NB4 (cell line): ENCODE measurements around the gene KAT2A.

Experiments used
- MYC ChIP-seq: IDR thresholded peaks from 2 replicates; pipeline ENCODE4 v1.6.1; 2011; ENCODE audit warnings: low read depth, low read length
- POLR2A ChIP-seq: IDR thresholded peaks from 2 replicates; pipeline ENCODE4 v1.6.1; 2011; ENCODE audit warnings: mild to moderate bottlenecking; ENCODE audit not compliant: insufficient read length; ENCODE audit errors: extremely low read depth
- TF ChIP-seq, protein P1 (sequence below): IDR thresholded peaks from one replicate; pipeline ENCODE4 v1.5.1; 2012; ENCODE audit warnings: low read depth, low read length
- TF ChIP-seq, protein P2 (sequence below): IDR thresholded peaks from 2 replicates; pipeline ENCODE4 v1.6.1; 2011; ENCODE audit warnings: low read depth, low read length

DNA sequence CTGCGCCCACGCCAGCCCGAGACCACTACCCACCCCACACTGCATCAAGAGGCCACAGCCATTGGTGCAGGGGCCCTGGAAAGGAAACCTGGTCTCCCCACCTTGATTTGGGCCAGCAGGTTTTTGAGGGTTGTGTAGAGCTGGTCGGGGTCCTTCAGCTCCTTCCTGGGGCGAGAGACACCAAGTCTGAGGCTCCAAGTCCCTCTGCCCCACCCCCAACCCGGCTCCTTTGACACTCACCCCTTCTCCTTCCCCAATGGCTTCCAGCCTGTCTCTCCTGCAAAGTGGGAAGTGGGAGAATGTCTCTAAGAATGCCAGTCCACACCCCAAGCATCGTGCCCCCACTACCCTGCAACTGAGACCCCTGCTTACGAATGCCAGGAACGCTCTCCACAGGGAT lies 7.0 kb downstream of the KAT2A start:
- TF ChIP-seq, protein P1, sequence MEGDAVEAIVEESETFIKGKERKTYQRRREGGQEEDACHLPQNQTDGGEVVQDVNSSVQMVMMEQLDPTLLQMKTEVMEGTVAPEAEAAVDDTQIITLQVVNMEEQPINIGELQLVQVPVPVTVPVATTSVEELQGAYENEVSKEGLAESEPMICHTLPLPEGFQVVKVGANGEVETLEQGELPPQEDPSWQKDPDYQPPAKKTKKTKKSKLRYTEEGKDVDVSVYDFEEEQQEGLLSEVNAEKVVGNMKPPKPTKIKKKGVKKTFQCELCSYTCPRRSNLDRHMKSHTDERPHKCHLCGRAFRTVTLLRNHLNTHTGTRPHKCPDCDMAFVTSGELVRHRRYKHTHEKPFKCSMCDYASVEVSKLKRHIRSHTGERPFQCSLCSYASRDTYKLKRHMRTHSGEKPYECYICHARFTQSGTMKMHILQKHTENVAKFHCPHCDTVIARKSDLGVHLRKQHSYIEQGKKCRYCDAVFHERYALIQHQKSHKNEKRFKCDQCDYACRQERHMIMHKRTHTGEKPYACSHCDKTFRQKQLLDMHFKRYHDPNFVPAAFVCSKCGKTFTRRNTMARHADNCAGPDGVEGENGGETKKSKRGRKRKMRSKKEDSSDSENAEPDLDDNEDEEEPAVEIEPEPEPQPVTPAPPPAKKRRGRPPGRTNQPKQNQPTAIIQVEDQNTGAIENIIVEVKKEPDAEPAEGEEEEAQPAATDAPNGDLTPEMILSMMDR, result no peak
- no peak for TF ChIP-seq POLR2A
- TF ChIP-seq, protein P2, sequence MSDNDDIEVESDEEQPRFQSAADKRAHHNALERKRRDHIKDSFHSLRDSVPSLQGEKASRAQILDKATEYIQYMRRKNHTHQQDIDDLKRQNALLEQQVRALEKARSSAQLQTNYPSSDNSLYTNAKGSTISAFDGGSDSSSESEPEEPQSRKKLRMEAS, result no peak
- TF ChIP-seq MYC, result no peak
